RWPE2 (cell line): Measurements from ENCODE around the gene SPATA16.
"Not testable (repeated sequence)": the region's sequence is repeated elsewhere in the genome, so short reads cannot be mapped to it uniquely, and the experiment has no call there.

Experiments
- ATAC-seq: fragments of 200-7000 bp; cut with Tn5 transposase; 3 replicates; pipeline ENCODE4 v1.9.1; 2021; ENCODE audit warnings: low read depth
- DNase-seq: peaks from one replicate; pipeline ENCODE4 v3.0.0-alpha.2; 2020; ENCODE audit warnings: low spot score
- H3K27ac ChIP-seq: fragments of 450-650 bp; 2 replicates; pipeline ENCODE4 v1.5.1; 2017; ENCODE audit warnings: mild to moderate bottlenecking; ENCODE audit not compliant: poor library complexity, severe bottlenecking
- H3K27me3 ChIP-seq: fragments of 250-450 bp; sonication (Bioruptor Pico); 2 replicates; pipeline ENCODE4 v1.5.1; 2021; ENCODE audit warnings: mild to moderate bottlenecking, moderate library complexity; ENCODE audit not compliant: insufficient read depth, poor library complexity, severe bottlenecking
- H3K36me3 ChIP-seq: fragments of 250-450 bp; sonication (Bioruptor Pico); 2 replicates; pipeline ENCODE4 v1.5.1; 2020; ENCODE audit warnings: low read depth, mild to moderate bottlenecking, moderate library complexity
- H3K4me1 ChIP-seq: fragments of 250-450 bp; sonication (Bioruptor Pico); 2 replicates; pipeline ENCODE4 v1.5.1; 2021; ENCODE audit warnings: mild to moderate bottlenecking, moderate library complexity; ENCODE audit not compliant: insufficient read depth, poor library complexity, severe bottlenecking
- H3K4me3 ChIP-seq: fragments of 250-450 bp; sonication (Bioruptor Pico); 2 replicates; pipeline ENCODE4 v1.5.1; 2021; ENCODE audit warnings: mild to moderate bottlenecking, moderate library complexity; ENCODE audit not compliant: severe bottlenecking
- H3K9me3 ChIP-seq: fragments of 250-450 bp; sonication (Bioruptor Pico); 2 replicates; pipeline ENCODE4 v1.5.1; 2021; ENCODE audit warnings: mild to moderate bottlenecking, moderate library complexity; ENCODE audit not compliant: severe bottlenecking
- TF ChIP-seq, protein P1 (sequence below): fragments of 450-650 bp; IDR thresholded peaks from one replicate; pipeline ENCODE4 v1.5.1; 2017; ENCODE audit warnings: mild to moderate bottlenecking, moderate library complexity; ENCODE audit not compliant: poor library complexity, severe bottlenecking

Gene SPATA16

GRCh38 chr3:173030273-173030672, 110.8 kb downstream of the SPATA16 start:
- no peak for ATAC-seq
- DNase-seq, result no peak
- TF ChIP-seq, protein P1, sequence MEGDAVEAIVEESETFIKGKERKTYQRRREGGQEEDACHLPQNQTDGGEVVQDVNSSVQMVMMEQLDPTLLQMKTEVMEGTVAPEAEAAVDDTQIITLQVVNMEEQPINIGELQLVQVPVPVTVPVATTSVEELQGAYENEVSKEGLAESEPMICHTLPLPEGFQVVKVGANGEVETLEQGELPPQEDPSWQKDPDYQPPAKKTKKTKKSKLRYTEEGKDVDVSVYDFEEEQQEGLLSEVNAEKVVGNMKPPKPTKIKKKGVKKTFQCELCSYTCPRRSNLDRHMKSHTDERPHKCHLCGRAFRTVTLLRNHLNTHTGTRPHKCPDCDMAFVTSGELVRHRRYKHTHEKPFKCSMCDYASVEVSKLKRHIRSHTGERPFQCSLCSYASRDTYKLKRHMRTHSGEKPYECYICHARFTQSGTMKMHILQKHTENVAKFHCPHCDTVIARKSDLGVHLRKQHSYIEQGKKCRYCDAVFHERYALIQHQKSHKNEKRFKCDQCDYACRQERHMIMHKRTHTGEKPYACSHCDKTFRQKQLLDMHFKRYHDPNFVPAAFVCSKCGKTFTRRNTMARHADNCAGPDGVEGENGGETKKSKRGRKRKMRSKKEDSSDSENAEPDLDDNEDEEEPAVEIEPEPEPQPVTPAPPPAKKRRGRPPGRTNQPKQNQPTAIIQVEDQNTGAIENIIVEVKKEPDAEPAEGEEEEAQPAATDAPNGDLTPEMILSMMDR, result no peak

GRCh38 chr3:173028351-173028750, 112.7 kb downstream of the SPATA16 start:
- ATAC-seq (no peak), DNase-seq (no peak)
- Histone ChIP-seq H3K36me3 (no peaks in the 10 kb centered on the region), H3K27me3 (peaks cover 10% of the 10 kb centered on the region), H3K27ac (no peak overlapping the region), H3K9me3 (no peaks in the 10 kb centered on the region), H3K4me1 (no peaks in the 10 kb centered on the region), H3K4me3 (no peak overlapping the region)
- TF ChIP-seq, protein P1, result no peak

More at GRCh38 chr3:173030273-173030672, 110.8 kb downstream of the SPATA16 start:
- no peak overlapping the region for H3K4me3 ChIP-seq
- no peaks in the 10 kb centered on the region for H3K9me3 ChIP-seq
- H3K27ac ChIP-seq, result no peak overlapping the region
- no peaks in the 10 kb centered on the region for H3K4me1 ChIP-seq
- peaks cover 18% of the 10 kb centered on the region for H3K27me3 ChIP-seq
- H3K36me3 ChIP-seq, result no peaks in the 10 kb centered on the region

- H3K4me3 ChIP-seq, result no peak overlapping the region
- H3K9me3 ChIP-seq, result no peaks in the 10 kb centered on the region
- H3K27ac ChIP-seq, result no peak overlapping the region
- H3K27me3 ChIP-seq, result peaks cover 6% of the 10 kb centered on the region
- H3K4me1 ChIP-seq, result no peaks in the 10 kb centered on the region
- ATAC-seq (no peak), DNase-seq (no peak)
- TF ChIP-seq, protein P1, result no peak
- H3K36me3 ChIP-seq, result no peaks in the 10 kb centered on the region
Observed at GRCh38 chr3:173027429-173027828, 113.6 kb downstream of the SPATA16 start.

- Histone ChIP-seq H3K27me3 (peaks cover 6% of the 10 kb centered on the region), H3K4me1 (no peaks in the 10 kb centered on the region), H3K4me3 (no peak overlapping the region), H3K9me3 (no peaks in the 10 kb centered on the region), H3K27ac (no peak overlapping the region), H3K36me3 (no peaks in the 10 kb centered on the region)
- DNase-seq (no peak), ATAC-seq (peak; percentile 23; the same call in 1 of the 3 replicates)
- TF ChIP-seq, protein P1, result no peak
Observed at GRCh38 chr3:173025941-173026340, 115.1 kb downstream of the SPATA16 start.

GRCh38 chr3:173021547-173022185, 119.4 kb downstream of the SPATA16 start:
- no peaks in the 10 kb centered on the region for H3K27me3 ChIP-seq
- H3K9me3 ChIP-seq, result no peaks in the 10 kb centered on the region
- TF ChIP-seq, protein P1, result no peak
- no peak overlapping the region for H3K4me3 ChIP-seq
- H3K4me1 ChIP-seq, result no peaks in the 10 kb centered on the region
- ATAC-seq (no peak), DNase-seq (no peak)
- H3K36me3 ChIP-seq, result no peaks in the 10 kb centered on the region
- no peak overlapping the region for H3K27ac ChIP-seq

DNA sequence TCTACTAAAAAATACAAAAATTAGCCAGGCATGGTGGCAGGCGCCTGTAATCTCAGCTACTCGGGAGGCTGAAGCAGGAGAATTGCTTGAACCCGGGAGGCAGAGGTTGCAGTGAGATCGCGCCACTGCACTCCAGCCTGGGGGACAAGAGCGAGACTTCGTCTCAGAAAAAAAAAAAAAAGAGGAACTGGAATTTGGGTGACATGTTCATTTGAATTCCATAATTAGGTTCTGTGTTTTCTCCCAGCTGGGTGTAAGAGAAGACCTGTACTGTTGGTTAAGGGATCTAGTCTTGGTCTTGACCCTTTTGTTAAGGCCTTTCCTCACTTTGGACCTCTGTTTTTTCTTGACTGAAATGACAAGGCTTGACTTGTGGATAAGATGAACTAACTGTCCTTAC, 120.9 kb downstream of the SPATA16 start:
- not testable (repeated sequence) for H3K9me3 ChIP-seq, H3K4me3 ChIP-seq, H3K36me3 ChIP-seq, H3K27ac ChIP-seq, H3K27me3 ChIP-seq, DNase-seq, ATAC-seq, H3K4me1 ChIP-seq
